Activated CD4-positive, alpha-beta T cell treated with anti-CD3 and anti-CD28 coated beads, Interleukin-2, amount 50 U/mL, for 24 hours (primary cell): ENCODE data around the gene NUDT1.
"Not testable (repeated sequence)": the region's sequence is repeated elsewhere in the genome, so short reads cannot be mapped to it uniquely, and the experiment has no call there.

Experiments used
- DNase-seq, 2 donors: peaks; one replicate each; pipeline ENCODE4 v3.0.0-alpha.2; 2020; ENCODE audit warnings: low read depth in 1 of 2, low spot score in 1 of 2

Gene NUDT1

GRCh38 chr7:2264158-2264557 is 22.1 kb downstream of the NUDT1 start:
- DNase-seq: no peak

- no peak for DNase-seq
Observed at GRCh38 chr7:2266911-2267310, 24.9 kb downstream of the NUDT1 start.

GRCh38 chr7:2269089-2269990 is 27.3 kb downstream of the NUDT1 start:
- DNase-seq: not testable (repeated sequence)

- no peak for DNase-seq
Observed at GRCh38 chr7:2269991-2270460, 28.0 kb downstream of the NUDT1 start.

- no peak for DNase-seq
Observed at GRCh38 chr7:2270495-2270894, 28.5 kb downstream of the NUDT1 start.

- no peak for DNase-seq
Observed at GRCh38 chr7:2271273-2272026, 29.4 kb downstream of the NUDT1 start.

- DNase-seq: no peak
Observed at GRCh38 chr7:2272031-2272430, 30.0 kb downstream of the NUDT1 start.

- DNase-seq: no peak
Observed at GRCh38 chr7:2273866-2274265, 31.8 kb downstream of the NUDT1 start.

- no peak for DNase-seq
Observed at GRCh38 chr7:2274666-2275065, 32.6 kb downstream of the NUDT1 start.

GRCh38 chr7:2275101-2275500 is 33.1 kb downstream of the NUDT1 start:
- no peak for DNase-seq

GRCh38 chr7:2276107-2276506 is 34.1 kb downstream of the NUDT1 start:
- DNase-seq: no peak

- DNase-seq: no peak
Observed at GRCh38 chr7:2278026-2278425, 36.0 kb downstream of the NUDT1 start.

GRCh38 chr7:2279896-2280295 is 37.9 kb downstream of the NUDT1 start:
- DNase-seq: no peak

GRCh38 chr7:2280424-2280823 is 38.4 kb downstream of the NUDT1 start:
- DNase-seq: no peak

- no peak for DNase-seq
Observed at GRCh38 chr7:2281541-2281940, 39.5 kb downstream of the NUDT1 start.

GRCh38 chr7:2282185-2282751 is 40.2 kb downstream of the NUDT1 start:
- no peak for DNase-seq

GRCh38 chr7:2283074-2283473 is 41.0 kb downstream of the NUDT1 start:
- DNase-seq: no peak

GRCh38 chr7:2287745-2288144 is 45.7 kb downstream of the NUDT1 start:
- DNase-seq: no peak

- no peak for DNase-seq
Observed at GRCh38 chr7:2288503-2288902, 46.5 kb downstream of the NUDT1 start.

- no peak for DNase-seq
Observed at GRCh38 chr7:2289111-2289586, 47.1 kb downstream of the NUDT1 start.

GRCh38 chr7:2289621-2290020 is 47.6 kb downstream of the NUDT1 start:
- DNase-seq: no peak

GRCh38 chr7:2290877-2291276 is 48.9 kb downstream of the NUDT1 start:
- no peak for DNase-seq
